ENCODE data around the gene BCL7A.
"Not testable (repeated sequence)": the region's sequence is repeated elsewhere in the genome, so short reads cannot be mapped to it uniquely, and the experiment has no call there.

Gene BCL7A

DNA sequence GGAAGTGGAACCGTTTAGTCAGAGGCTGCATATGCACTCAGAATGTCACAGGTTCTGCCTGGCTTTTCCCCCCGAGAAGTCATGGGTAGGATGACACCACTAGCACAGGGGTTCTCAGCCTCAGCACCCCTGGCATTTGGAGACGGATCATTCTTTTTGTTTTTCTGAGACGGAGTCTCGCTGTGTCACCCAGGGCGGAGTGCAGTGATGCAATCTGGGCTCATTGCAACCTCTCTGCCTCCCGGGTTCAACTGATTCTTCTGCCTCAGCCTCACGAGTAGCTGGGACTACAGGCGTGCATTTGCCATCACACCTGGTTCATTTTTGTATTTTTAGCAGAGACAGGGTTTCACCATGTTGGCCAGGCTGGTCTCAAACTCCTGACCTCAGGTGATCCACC is 28.1 kb downstream of the BCL7A start:
- Histone ChIP-seq H3K36me3 (ENCODE audit: insufficient read depth, low read length) (no peaks in the 10 kb centered on the region), H3K27me3 (ENCODE audit: control insufficient read depth in 1 of 2, insufficient read depth in 2 of 2, low read length in 2 of 2) (no peaks in the 10 kb centered on the region), H3K27ac (ENCODE audit: low read depth, low read length) (no peak overlapping the region), H3K4me3 (ENCODE audit: low read depth in 1 of 2, low read length in 2 of 2) (no peak overlapping the region), H3K9me3 (ENCODE audit: low read length) (no peaks in the 10 kb centered on the region), H3K9ac (ENCODE audit: low read length) (no peak overlapping the region), H3K4me1 (ENCODE audit: insufficient read depth, low read length) (peaks cover 15% of the 10 kb centered on the region)

DNA sequence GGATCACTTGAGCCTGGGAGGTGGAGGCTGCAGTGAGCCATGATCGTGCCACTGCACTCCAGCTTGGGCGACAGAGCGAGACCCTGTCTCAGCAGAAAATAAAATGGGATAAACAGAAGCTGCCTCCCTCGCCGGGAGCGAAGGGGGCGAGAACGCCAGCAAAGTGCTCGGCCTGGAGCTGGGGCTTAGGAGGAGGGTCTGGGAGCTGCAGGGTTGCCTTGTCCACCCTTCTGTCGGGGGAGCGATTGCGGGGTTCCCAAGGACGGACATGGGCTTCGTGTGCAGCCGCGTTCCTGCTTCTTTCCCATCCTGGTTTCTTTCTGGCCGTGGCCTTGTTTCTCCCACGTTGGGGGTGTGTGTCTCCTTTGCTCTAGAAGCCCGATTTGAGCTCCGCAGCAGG is 29.0 kb downstream of the BCL7A start:
- peaks cover 24% of the 10 kb centered on the region for H3K4me1 ChIP-seq (ENCODE audit: insufficient read depth, low read length)
- H3K9ac ChIP-seq (ENCODE audit: low read length): no peak overlapping the region
- H3K27me3 ChIP-seq (ENCODE audit: control insufficient read depth in 1 of 2, insufficient read depth in 2 of 2, low read length in 2 of 2): no peaks in the 10 kb centered on the region

GRCh38 chr12:122051231-122051876 is 29.7 kb downstream of the BCL7A start:
- H3K9ac ChIP-seq (ENCODE audit: low read length): no peak overlapping the region
- no peak overlapping the region for H3K4me3 ChIP-seq (ENCODE audit: low read depth in 1 of 2, low read length in 2 of 2)
- no peaks in the 10 kb centered on the region for H3K27me3 ChIP-seq (ENCODE audit: control insufficient read depth in 1 of 2, insufficient read depth in 2 of 2, low read length in 2 of 2)
- H3K4me1 ChIP-seq (ENCODE audit: insufficient read depth, low read length): peaks cover 31% of the 10 kb centered on the region
- H3K27ac ChIP-seq (ENCODE audit: low read depth, low read length): peak overlapping the region; percentile 53
- H3K9me3 ChIP-seq (ENCODE audit: low read length): no peaks in the 10 kb centered on the region
- H3K36me3 ChIP-seq (ENCODE audit: insufficient read depth, low read length): no peaks in the 10 kb centered on the region

More for the DNA sequence above, 29.0 kb downstream of the BCL7A start:
- H3K27ac ChIP-seq (ENCODE audit: low read depth, low read length): peak overlapping the region; percentile 53
- H3K9me3 ChIP-seq (ENCODE audit: low read length): no peaks in the 10 kb centered on the region
- no peak overlapping the region for H3K4me3 ChIP-seq (ENCODE audit: low read depth in 1 of 2, low read length in 2 of 2)
- H3K36me3 ChIP-seq (ENCODE audit: insufficient read depth, low read length): no peaks in the 10 kb centered on the region

- Histone ChIP-seq H3K36me3 (ENCODE audit: insufficient read depth, low read length) (no peaks in the 10 kb centered on the region), H3K4me1 (ENCODE audit: insufficient read depth, low read length) (peaks cover 40% of the 10 kb centered on the region), H3K9me3 (ENCODE audit: low read length) (no peaks in the 10 kb centered on the region), H3K4me3 (ENCODE audit: low read depth in 1 of 2, low read length in 2 of 2) (no peak overlapping the region), H3K9ac (ENCODE audit: low read length) (no peak overlapping the region), H3K27me3 (ENCODE audit: control insufficient read depth in 1 of 2, insufficient read depth in 2 of 2, low read length in 2 of 2) (no peaks in the 10 kb centered on the region), H3K27ac (ENCODE audit: low read depth, low read length) (no peak overlapping the region)
These were observed 30.6 kb downstream of the BCL7A start for GRCh38 chr12:122052285-122052684.

DNA sequence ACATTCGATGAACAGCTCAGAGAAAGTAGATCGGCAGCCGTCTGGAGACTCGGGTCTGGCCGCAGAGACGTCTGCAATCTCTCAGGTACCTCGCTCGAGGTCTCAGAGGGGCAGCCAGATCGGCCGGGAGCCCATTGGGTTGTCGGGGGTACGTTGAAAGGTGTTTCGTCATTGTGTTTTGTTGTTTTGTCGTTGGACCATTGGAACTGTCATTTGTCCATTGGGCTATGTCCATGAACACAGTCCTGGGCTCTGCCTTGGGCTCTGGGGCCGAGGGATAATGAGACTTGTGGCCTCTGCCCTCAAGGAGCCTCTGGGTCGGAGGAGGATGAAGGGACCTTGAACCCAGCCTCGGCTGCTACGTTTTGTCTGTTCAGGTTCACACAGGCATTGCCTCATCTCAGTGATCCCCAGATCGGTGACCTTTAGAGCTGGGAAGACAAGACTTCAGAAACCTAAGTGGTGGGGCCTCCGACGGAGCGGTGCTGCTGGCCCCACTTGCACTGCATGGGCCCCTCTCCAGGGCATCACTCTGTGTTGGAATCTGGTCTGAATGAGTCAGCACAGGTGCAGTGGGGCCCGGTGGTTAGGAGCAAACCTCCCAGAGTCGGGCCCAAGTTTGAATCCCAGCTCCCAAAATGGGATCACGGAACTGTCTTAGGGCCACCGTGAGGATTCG is 33.3 kb downstream of the BCL7A start:
- H3K9ac ChIP-seq (ENCODE audit: low read length): no peak overlapping the region
- peaks cover 5% of the 10 kb centered on the region for H3K36me3 ChIP-seq (ENCODE audit: insufficient read depth, low read length)
- no peak overlapping the region for H3K4me3 ChIP-seq (ENCODE audit: low read depth in 1 of 2, low read length in 2 of 2)
- H3K4me1 ChIP-seq (ENCODE audit: insufficient read depth, low read length): peaks cover 63% of the 10 kb centered on the region
- H3K27ac ChIP-seq (ENCODE audit: low read depth, low read length): peak overlapping the region; percentile 59
- H3K9me3 ChIP-seq (ENCODE audit: low read length): no peaks in the 10 kb centered on the region
- no peaks in the 10 kb centered on the region for H3K27me3 ChIP-seq (ENCODE audit: control insufficient read depth in 1 of 2, insufficient read depth in 2 of 2, low read length in 2 of 2)

DNA sequence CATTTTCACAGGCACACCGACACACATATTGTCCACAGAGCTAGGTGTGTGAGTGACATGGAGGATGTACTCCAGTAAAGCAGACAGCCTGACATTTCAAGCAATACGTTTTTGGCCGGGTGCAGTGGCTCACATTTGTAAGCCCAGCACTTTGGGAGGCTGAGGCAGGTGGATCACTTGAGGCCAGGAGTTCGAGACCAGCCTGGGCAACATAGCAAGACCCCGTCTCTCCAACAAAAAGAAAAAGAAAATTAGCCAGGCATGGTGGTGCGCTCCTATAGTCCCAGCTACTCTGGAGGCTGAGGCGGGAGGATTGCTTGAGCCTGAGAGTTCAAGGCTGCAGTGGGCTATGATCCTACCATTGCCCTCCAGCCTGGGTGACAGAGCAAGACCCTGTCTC is 34.7 kb downstream of the BCL7A start:
- H3K27me3 ChIP-seq (ENCODE audit: control insufficient read depth in 1 of 2, insufficient read depth in 2 of 2, low read length in 2 of 2); H3K36me3 ChIP-seq (ENCODE audit: insufficient read depth, low read length); H3K4me3 ChIP-seq (ENCODE audit: low read depth in 1 of 2, low read length in 2 of 2); H3K9ac ChIP-seq (ENCODE audit: low read length); H3K9me3 ChIP-seq (ENCODE audit: low read length): not testable (repeated sequence)
- Histone ChIP-seq H3K27ac (ENCODE audit: low read depth, low read length) (peak overlapping the region; percentile 82), H3K4me1 (ENCODE audit: insufficient read depth, low read length) (peaks cover 67% of the 10 kb centered on the region)

DNA sequence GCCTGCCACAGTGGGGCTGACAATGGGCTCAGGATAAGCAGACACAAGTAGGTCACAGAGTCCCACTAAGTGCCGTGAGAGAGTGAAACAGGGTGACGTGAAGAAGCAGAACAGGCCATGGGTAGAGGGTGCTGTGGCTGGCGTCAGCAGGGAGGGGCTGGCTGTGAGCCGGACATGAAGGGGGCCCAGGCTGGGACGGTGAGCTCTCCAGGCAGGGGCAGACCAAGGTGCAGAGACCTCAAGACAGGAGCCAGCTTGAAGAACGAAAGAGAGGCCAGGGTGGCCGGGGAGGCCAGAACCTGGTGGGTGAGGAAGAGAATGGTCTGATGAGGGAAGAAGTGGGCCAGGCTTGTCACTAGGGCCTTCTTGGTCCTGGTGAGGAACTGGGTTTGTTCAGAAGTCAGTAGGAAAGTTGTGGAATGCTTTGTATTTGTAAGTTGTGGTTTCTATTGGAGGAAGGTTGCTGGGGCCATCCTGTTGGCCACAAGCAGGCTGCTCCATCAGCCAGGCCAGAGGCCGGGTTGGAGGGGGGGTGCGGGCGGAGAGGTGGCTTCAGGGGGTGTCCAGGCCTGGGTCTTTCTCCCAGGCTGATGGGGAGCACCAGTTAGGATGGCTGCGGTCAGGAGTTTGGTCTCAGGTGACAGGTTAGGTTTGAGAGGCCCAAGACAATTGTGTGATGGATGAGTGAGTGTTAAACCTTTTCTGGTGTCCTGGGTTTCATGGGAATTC is 35.5 kb downstream of the BCL7A start:
- Histone ChIP-seq H3K36me3 (ENCODE audit: insufficient read depth, low read length) (peaks cover 5% of the 10 kb centered on the region), H3K27me3 (ENCODE audit: control insufficient read depth in 1 of 2, insufficient read depth in 2 of 2, low read length in 2 of 2) (no peaks in the 10 kb centered on the region), H3K4me3 (ENCODE audit: low read depth in 1 of 2, low read length in 2 of 2) (no peak overlapping the region), H3K27ac (ENCODE audit: low read depth, low read length) (peak overlapping the region; percentile 82), H3K4me1 (ENCODE audit: insufficient read depth, low read length) (peaks cover 71% of the 10 kb centered on the region), H3K9ac (ENCODE audit: low read length) (peak overlapping the region; percentile 27), H3K9me3 (ENCODE audit: low read length) (no peaks in the 10 kb centered on the region)

DNA sequence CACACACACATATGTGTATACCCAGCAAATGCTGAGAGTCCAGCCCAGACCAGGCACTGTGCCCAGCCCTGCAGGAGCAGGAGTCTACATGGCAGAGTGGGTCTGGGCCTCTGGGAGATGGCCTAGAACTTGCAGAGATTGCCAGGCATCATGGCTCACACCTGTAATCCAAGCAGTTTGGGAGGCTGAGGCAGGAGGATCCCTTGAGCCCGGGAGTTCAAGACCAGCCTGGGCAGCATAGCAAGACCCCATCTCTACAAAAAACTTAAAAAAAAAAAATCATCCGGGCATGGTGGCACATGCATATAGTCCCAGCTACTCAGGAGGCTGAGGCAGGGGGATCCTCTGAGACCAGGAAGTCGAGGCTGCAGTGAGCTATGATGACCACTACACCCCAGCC is 36.1 kb downstream of the BCL7A start:
- H3K4me1 ChIP-seq (ENCODE audit: insufficient read depth, low read length): peaks cover 77% of the 10 kb centered on the region
- no peak overlapping the region for H3K27ac ChIP-seq (ENCODE audit: low read depth, low read length)
- H3K27me3 ChIP-seq (ENCODE audit: control insufficient read depth in 1 of 2, insufficient read depth in 2 of 2, low read length in 2 of 2): no peaks in the 10 kb centered on the region
- peaks cover 5% of the 10 kb centered on the region for H3K36me3 ChIP-seq (ENCODE audit: insufficient read depth, low read length)
- H3K4me3 ChIP-seq (ENCODE audit: low read depth in 1 of 2, low read length in 2 of 2): no peak overlapping the region
- H3K9me3 ChIP-seq (ENCODE audit: low read length): no peaks in the 10 kb centered on the region
- no peak overlapping the region for H3K9ac ChIP-seq (ENCODE audit: low read length)

- Histone ChIP-seq H3K27me3 (ENCODE audit: control insufficient read depth in 1 of 2, insufficient read depth in 2 of 2, low read length in 2 of 2) (no peaks in the 10 kb centered on the region), H3K9me3 (ENCODE audit: low read length) (no peaks in the 10 kb centered on the region), H3K9ac (ENCODE audit: low read length) (no peak overlapping the region), H3K4me3 (ENCODE audit: low read depth in 1 of 2, low read length in 2 of 2) (no peak overlapping the region), H3K36me3 (ENCODE audit: insufficient read depth, low read length) (peaks cover 5% of the 10 kb centered on the region), H3K4me1 (ENCODE audit: insufficient read depth, low read length) (peaks cover 86% of the 10 kb centered on the region), H3K27ac (ENCODE audit: low read depth, low read length) (peak overlapping the region; percentile 62)
These were observed 37.0 kb downstream of the BCL7A start for GRCh38 chr12:122058549-122059149.

GRCh38 chr12:122059203-122059960 is 37.7 kb downstream of the BCL7A start:
- no peaks in the 10 kb centered on the region for H3K9me3 ChIP-seq (ENCODE audit: low read length)
- peak overlapping the region; percentile 62 for H3K27ac ChIP-seq (ENCODE audit: low read depth, low read length)
- no peak overlapping the region for H3K4me3 ChIP-seq (ENCODE audit: low read depth in 1 of 2, low read length in 2 of 2)
- H3K27me3 ChIP-seq (ENCODE audit: control insufficient read depth in 1 of 2, insufficient read depth in 2 of 2, low read length in 2 of 2): no peaks in the 10 kb centered on the region
- H3K36me3 ChIP-seq (ENCODE audit: insufficient read depth, low read length): peaks cover 5% of the 10 kb centered on the region
- no peak overlapping the region for H3K9ac ChIP-seq (ENCODE audit: low read length)
- H3K4me1 ChIP-seq (ENCODE audit: insufficient read depth, low read length): peaks cover 91% of the 10 kb centered on the region

GRCh38 chr12:122060081-122060501 is 38.4 kb downstream of the BCL7A start:
- Histone ChIP-seq H3K4me1 (ENCODE audit: insufficient read depth, low read length) (peaks cover 91% of the 10 kb centered on the region), H3K36me3 (ENCODE audit: insufficient read depth, low read length) (peaks cover 5% of the 10 kb centered on the region), H3K9me3 (ENCODE audit: low read length) (no peaks in the 10 kb centered on the region), H3K9ac (ENCODE audit: low read length) (no peak overlapping the region), H3K27ac (ENCODE audit: low read depth, low read length) (peak overlapping the region; percentile 62), H3K4me3 (ENCODE audit: low read depth in 1 of 2, low read length in 2 of 2) (no peak overlapping the region), H3K27me3 (ENCODE audit: control insufficient read depth in 1 of 2, insufficient read depth in 2 of 2, low read length in 2 of 2) (no peaks in the 10 kb centered on the region)

All from muscle layer of colon (tissue), 2 donors.